ENCODE results near the gene UTP25.
"Not testable (repeated sequence)": the region's sequence is repeated elsewhere in the genome, so short reads cannot be mapped to it uniquely, and the experiment has no call there.

The UTP25 gene

DNA sequence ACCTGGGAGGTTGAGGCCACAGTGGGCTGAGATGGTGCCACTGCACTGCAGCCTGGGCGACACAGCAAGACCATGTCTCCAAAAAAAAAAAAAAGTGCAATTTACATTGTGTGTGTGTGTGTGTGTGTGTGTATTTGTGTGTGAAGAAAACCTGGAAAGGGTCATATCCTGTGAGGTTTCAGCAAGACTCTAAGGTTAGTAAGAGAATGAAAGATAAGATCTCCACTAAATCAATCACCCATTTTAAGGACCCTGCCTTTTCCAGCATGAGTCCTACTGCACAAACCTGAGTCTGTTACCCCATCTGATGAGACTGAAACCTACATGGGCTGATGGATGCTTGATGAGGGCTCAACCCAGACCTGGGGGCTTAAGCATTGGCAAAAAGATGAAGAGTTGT lies 38.5 kb upstream of the UTP25 start:
- Histone ChIP-seq H3K9ac (ENCODE audit: low read length) (no peak overlapping the region), H3K36me3 (replicated peaks; ENCODE audit: low read depth, low read length) (no peaks in the 10 kb centered on the region), H4K20me1 (ENCODE audit: insufficient read depth, low read length) (no peaks in the 10 kb centered on the region), H3K4me3 (ENCODE audit: low read length) (no peak overlapping the region), H3K27me3 (ENCODE audit: low read depth, low read length) (peaks cover 8% of the 10 kb centered on the region; the same call in 1 of the 2 replicates), H3K9me3 (ENCODE audit: insufficient read depth, low read length) (no peaks in the 10 kb centered on the region), H3K4me2 (ENCODE audit: low read length) (no peak overlapping the region), H3K27ac (ENCODE audit: low read length) (no peak overlapping the region), H3K4me1 (ENCODE audit: low read length) (peaks cover 23% of the 10 kb centered on the region), H2AFZ (ENCODE audit: low read depth, low read length) (no peak overlapping the region), H3K79me2 (ENCODE audit: low read length) (peaks cover under 1% of the 10 kb centered on the region; the same call in 1 of the 2 replicates)
- TF ChIP-seq EZH2phosphoT487 (IDR thresholded peaks at IDR 0.05; ENCODE audit: low read depth): no peak
- TF ChIP-seq, protein P1, sequence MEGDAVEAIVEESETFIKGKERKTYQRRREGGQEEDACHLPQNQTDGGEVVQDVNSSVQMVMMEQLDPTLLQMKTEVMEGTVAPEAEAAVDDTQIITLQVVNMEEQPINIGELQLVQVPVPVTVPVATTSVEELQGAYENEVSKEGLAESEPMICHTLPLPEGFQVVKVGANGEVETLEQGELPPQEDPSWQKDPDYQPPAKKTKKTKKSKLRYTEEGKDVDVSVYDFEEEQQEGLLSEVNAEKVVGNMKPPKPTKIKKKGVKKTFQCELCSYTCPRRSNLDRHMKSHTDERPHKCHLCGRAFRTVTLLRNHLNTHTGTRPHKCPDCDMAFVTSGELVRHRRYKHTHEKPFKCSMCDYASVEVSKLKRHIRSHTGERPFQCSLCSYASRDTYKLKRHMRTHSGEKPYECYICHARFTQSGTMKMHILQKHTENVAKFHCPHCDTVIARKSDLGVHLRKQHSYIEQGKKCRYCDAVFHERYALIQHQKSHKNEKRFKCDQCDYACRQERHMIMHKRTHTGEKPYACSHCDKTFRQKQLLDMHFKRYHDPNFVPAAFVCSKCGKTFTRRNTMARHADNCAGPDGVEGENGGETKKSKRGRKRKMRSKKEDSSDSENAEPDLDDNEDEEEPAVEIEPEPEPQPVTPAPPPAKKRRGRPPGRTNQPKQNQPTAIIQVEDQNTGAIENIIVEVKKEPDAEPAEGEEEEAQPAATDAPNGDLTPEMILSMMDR (IDR thresholded peaks at IDR 0.05; ENCODE audit: low read depth, low read length): no peak

DNA sequence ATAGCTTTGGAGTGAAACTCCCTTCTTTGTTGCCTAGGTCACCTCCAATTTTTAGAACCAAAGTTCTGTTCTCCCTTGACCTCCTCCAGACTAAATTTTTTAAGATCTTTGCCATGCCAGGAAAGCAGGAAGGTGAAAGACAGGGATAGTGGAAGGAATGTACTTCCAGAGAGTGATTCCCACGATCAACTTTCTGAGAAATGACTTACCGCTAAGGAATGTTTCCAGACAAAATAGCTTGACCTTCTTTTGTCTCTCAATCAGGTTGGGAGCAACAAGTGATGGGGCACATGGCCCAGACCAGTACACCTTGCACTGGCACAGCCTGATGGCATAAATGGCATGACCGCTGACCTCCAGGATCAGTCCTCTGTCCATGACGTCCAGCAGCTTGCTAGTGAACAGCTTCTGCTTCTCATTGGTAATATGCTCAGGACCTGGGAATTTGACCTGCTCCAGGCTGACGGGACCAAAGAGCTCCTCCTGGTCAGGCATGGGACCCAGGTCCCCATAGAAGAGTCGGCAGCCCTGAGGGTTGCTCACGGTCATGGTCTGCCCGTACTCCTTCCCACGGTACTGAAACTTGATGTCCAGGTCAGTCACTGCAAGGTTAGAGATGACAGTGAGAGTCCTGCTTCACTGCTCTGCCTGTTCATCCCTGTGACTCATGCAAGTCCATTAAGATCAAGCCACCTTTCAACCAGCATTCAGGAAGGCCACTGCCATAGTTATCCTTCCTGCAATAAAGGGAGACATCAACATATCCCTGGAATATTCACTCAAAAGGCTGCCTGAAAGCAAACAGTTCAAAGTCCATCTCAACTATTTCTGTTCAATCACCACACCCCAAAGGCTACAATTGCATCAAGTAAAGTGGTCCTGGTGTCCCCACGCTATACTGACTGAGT lies 37.2 kb upstream of the UTP25 start:
- H2AFZ ChIP-seq (ENCODE audit: low read depth, low read length): no peak overlapping the region
- peaks cover 17% of the 10 kb centered on the region for H3K4me1 ChIP-seq (ENCODE audit: low read length)
- H3K9ac ChIP-seq (ENCODE audit: low read length): no peak overlapping the region
- H3K27ac ChIP-seq (ENCODE audit: low read length): no peak overlapping the region
- no peaks in the 10 kb centered on the region for H3K36me3 ChIP-seq (replicated peaks; ENCODE audit: low read depth, low read length)
- TF ChIP-seq, protein P1 (IDR thresholded peaks at IDR 0.05; ENCODE audit: low read depth, low read length): no peak
- no peak for TF ChIP-seq EZH2phosphoT487 (IDR thresholded peaks at IDR 0.05; ENCODE audit: low read depth)
- H4K20me1 ChIP-seq (ENCODE audit: insufficient read depth, low read length): no peaks in the 10 kb centered on the region
- H3K79me2 ChIP-seq (ENCODE audit: low read length): no peaks in the 10 kb centered on the region
- H3K27me3 ChIP-seq (ENCODE audit: low read depth, low read length): peaks cover 11% of the 10 kb centered on the region; the same call in 1 of the 2 replicates
- H3K4me3 ChIP-seq (ENCODE audit: low read length): no peak overlapping the region
- no peaks in the 10 kb centered on the region for H3K9me3 ChIP-seq (ENCODE audit: insufficient read depth, low read length)
- H3K4me2 ChIP-seq (ENCODE audit: low read length): no peak overlapping the region

DNA sequence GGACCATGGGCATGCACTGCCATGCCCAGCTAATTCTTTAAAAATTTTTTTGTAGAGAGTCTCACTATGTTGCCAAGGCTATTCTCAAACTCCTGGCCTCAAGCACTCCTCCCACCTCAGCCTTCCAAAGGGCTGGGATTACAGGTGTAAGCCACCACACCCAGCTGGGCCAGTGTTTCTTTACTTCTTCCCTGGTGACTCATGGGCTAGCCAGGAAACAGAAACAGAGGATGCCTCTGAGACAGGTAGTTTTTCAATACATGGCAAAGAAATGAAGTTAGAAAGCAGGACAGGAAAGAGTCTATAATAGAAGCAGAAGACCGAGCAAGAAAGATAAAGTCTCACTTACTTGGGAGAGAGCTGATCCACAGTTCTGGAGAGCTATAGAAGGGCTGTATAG lies 35.9 kb upstream of the UTP25 start:
- TF ChIP-seq EZH2phosphoT487 (IDR thresholded peaks at IDR 0.05; ENCODE audit: low read depth): no peak
- TF ChIP-seq, protein P1 (IDR thresholded peaks at IDR 0.05; ENCODE audit: low read depth, low read length): no peak
- no peaks in the 10 kb centered on the region for H3K79me2 ChIP-seq (ENCODE audit: low read length)
- H2AFZ ChIP-seq (ENCODE audit: low read depth, low read length): no peak overlapping the region
- no peaks in the 10 kb centered on the region for H3K36me3 ChIP-seq (replicated peaks; ENCODE audit: low read depth, low read length)
- no peaks in the 10 kb centered on the region for H4K20me1 ChIP-seq (ENCODE audit: insufficient read depth, low read length)
- no peak overlapping the region for H3K4me3 ChIP-seq (ENCODE audit: low read length)
- H3K4me1 ChIP-seq (ENCODE audit: low read length): peaks cover 17% of the 10 kb centered on the region
- H3K27ac ChIP-seq (ENCODE audit: low read length): no peak overlapping the region
- H3K9me3 ChIP-seq (ENCODE audit: insufficient read depth, low read length): no peaks in the 10 kb centered on the region
- peaks cover 11% of the 10 kb centered on the region; the same call in 1 of the 2 replicates for H3K27me3 ChIP-seq (ENCODE audit: low read depth, low read length)
- H3K4me2 ChIP-seq (ENCODE audit: low read length): no peak overlapping the region
- H3K9ac ChIP-seq (ENCODE audit: low read length): no peak overlapping the region

DNA sequence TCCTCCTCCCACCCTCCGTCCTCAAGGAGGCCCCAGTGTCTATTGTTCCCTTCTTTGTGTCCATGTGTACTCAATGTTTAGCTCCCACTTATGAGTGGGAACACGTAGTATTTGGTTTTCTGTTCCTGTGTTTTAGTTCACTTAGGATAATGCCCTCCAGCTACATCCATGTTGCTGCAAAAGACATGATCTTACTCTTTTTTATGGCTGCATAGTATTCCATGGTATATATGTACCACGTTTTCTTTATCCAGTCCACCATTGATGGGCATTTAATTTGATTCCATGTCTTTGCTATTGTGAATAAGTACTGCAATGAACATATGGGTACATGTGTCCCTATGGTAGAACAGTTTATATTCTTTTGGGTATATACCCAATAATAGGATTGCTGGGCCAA lies 34.1 kb upstream of the UTP25 start:
- H3K4me1 ChIP-seq (ENCODE audit: low read length): peaks cover 14% of the 10 kb centered on the region
- not testable (repeated sequence) for H3K4me3 ChIP-seq (ENCODE audit: low read length)

More for the DNA sequence above, 34.1 kb upstream of the UTP25 start:
- H3K79me2 ChIP-seq (ENCODE audit: low read length); H3K36me3 ChIP-seq (replicated peaks; ENCODE audit: low read depth, low read length); H3K4me2 ChIP-seq (ENCODE audit: low read length); H4K20me1 ChIP-seq (ENCODE audit: insufficient read depth, low read length); H3K9ac ChIP-seq (ENCODE audit: low read length); H2AFZ ChIP-seq (ENCODE audit: low read depth, low read length); H3K9me3 ChIP-seq (ENCODE audit: insufficient read depth, low read length); H3K27ac ChIP-seq (ENCODE audit: low read length): not testable (repeated sequence)
- peaks cover 11% of the 10 kb centered on the region; the same call in 1 of the 2 replicates for H3K27me3 ChIP-seq (ENCODE audit: low read depth, low read length)
